GM12878 (cell line): ENCODE measurements around the gene FAM9C. TPM values are rescaled to one million over a fixed set of nuclear protein-coding genes. Genes with fewer than 3 reads are reported as not detected.

ENCODE experiments used
- ASH2L ChIP-seq: fragments of 300-600, 200-600 bp; sonication (generic); IDR thresholded peaks from 2 replicates; pipeline ENCODE4 v1.6.1; 2017; ENCODE audit warnings: low read depth, mild to moderate bottlenecking, borderline replicate concordance
- ATF3 ChIP-seq: IDR thresholded peaks from 2 replicates; pipeline ENCODE4 v1.6.1; 2011; ENCODE audit warnings: low read depth, mild to moderate bottlenecking, low read length, moderate library complexity, borderline replicate concordance; ENCODE audit errors: extremely low read depth
- DPF2 ChIP-seq: fragments of 450-650 bp; IDR thresholded peaks from 2 replicates; pipeline ENCODE4 v1.6.1; 2017; ENCODE audit warnings: mild to moderate bottlenecking
- EZH2 ChIP-seq: IDR thresholded peaks from 2 replicates; pipeline ENCODE4 v1.6.1; 2012; ENCODE audit warnings: low read depth, mild to moderate bottlenecking, control low read depth, inconsistent platforms, low read length, borderline replicate concordance; ENCODE audit not compliant: control insufficient read depth
- HDGF ChIP-seq: fragments of 450-650 bp; IDR thresholded peaks from 2 replicates; pipeline ENCODE4 v1.6.1; 2016; ENCODE audit warnings: antibody characterized with exemption
- IKZF1 ChIP-seq: fragments of 450-650 bp; conservative IDR thresholded peaks from 2 replicates; pipeline ENCODE4 v1.6.1; 2017; ENCODE audit warnings: antibody characterized with exemption, mild to moderate bottlenecking
- IRF4 ChIP-seq: IDR thresholded peaks from 2 replicates; pipeline ENCODE4 v1.6.1; 2011; ENCODE audit warnings: low read depth, low read length
- NBN ChIP-seq: fragments of 450-650 bp; IDR thresholded peaks from 2 replicates; pipeline ENCODE4 v1.6.1; 2016
- PBX3 ChIP-seq: IDR thresholded peaks from 2 replicates; pipeline ENCODE4 v1.6.1; 2011; ENCODE audit warnings: mild to moderate bottlenecking, low read depth, low read length, moderate library complexity; ENCODE audit not compliant: insufficient replicate concordance
- SRF ChIP-seq, 2 experiments: IDR thresholded peaks; 2 replicates each; pipeline ENCODE4 v1.6.1; 2011; ENCODE audit warnings: low read depth in 2 of 2, low read length in 2 of 2, mild to moderate bottlenecking in 1 of 2, moderate library complexity in 1 of 2
- SUPT20H ChIP-seq: IDR thresholded peaks from 2 replicates; pipeline ENCODE4 v1.6.1; 2011; ENCODE audit warnings: low read depth, mild to moderate bottlenecking, low read length, moderate library complexity, borderline replicate concordance; ENCODE audit not compliant: control insufficient read depth
- TAF1 ChIP-seq: IDR thresholded peaks from 2 replicates; pipeline ENCODE4 v1.6.1; 2011; ENCODE audit warnings: mild to moderate bottlenecking, low read depth, low read length, borderline replicate concordance
- TBL1XR1 ChIP-seq: IDR thresholded peaks from 2 replicates; pipeline ENCODE4 v1.6.1; 2012; ENCODE audit warnings: low read depth, low read length, improper control_type of control experiment
- YY1 ChIP-seq: IDR thresholded peaks from 2 replicates; pipeline ENCODE4 v1.6.1; 2011; ENCODE audit warnings: low read depth, mild to moderate bottlenecking, low read length
- ZNF274 ChIP-seq: IDR thresholded peaks from one replicate; pipeline ENCODE4 v1.8.0; 2011; ENCODE audit not compliant: insufficient read length, insufficient read depth
- ZNF687 ChIP-seq: fragments of 450-650 bp; IDR thresholded peaks from 2 replicates; pipeline ENCODE4 v1.6.1; 2017; ENCODE audit warnings: mild to moderate bottlenecking, moderate library complexity
- polyA plus RNA-seq, 11 experiments: library from polyadenylated mRNA; depleted of rRNA in 4 of 11; unstranded in 6 of 11; stranded (reverse) in 5 of 11; fragments of >200 nt; fragmentation: Nextera tagmentation in 4 of 11; fragmentation: Illumina TruSeq in 1 of 11; extraction: Ambion mirVana in 4 of 11; extraction: Trizol in 1 of 11; gene quantifications; 1 replicate in 1 of 11; 2 replicates in 10 of 11; pipeline versions ENCODE4 v1.2.1 to v1.2.3, GENCODE V29; 2011 to 2016; ENCODE audit warnings: inconsistent platforms in 2 of 11, missing spikeins in 2 of 11, low read depth in 1 of 11
- total RNA-seq, 4 experiments: library from RNA; depleted of rRNA in 3 of 4; stranded (reverse); fragments of >200 nt in 3 of 4; fragmentation: Illumina TruSeq in 1 of 4; extraction: Trizol in 1 of 4; gene quantifications; 2 replicates each; pipeline versions ENCODE4 v1.2.1 to v1.2.3, GENCODE V29; 2013 to 2021
- TF ChIP-seq, protein P1 (sequence below), 3 experiments: IDR thresholded peaks in 2 of 3; conservative IDR thresholded peaks in 1 of 3; 2 replicates each; pipeline ENCODE4 v1.5.1; 2011; ENCODE audit warnings: low read depth in 3 of 3, low read length in 3 of 3, mild to moderate bottlenecking in 3 of 3, control low read depth in 2 of 3, moderate library complexity in 2 of 3, inconsistent platforms in 1 of 3, mixed read lengths in 1 of 3; ENCODE audit not compliant: control insufficient read depth in 2 of 3, insufficient read depth in 1 of 3; ENCODE audit errors: extremely low read depth in 1 of 3
- TF ChIP-seq, protein P2 (sequence below): fragments of 450-650 bp; IDR thresholded peaks from 2 replicates; pipeline ENCODE4 v1.6.1; 2017; ENCODE audit warnings: borderline replicate concordance

Gene FAM9C
- total and polyA plus RNA-seq, 10 of the 15 experiments (the other 5 are each of a cell fraction or from before 2014, with no cell fraction given) = 0.01 to 0.03 TPM; not detected in 8

DNA sequence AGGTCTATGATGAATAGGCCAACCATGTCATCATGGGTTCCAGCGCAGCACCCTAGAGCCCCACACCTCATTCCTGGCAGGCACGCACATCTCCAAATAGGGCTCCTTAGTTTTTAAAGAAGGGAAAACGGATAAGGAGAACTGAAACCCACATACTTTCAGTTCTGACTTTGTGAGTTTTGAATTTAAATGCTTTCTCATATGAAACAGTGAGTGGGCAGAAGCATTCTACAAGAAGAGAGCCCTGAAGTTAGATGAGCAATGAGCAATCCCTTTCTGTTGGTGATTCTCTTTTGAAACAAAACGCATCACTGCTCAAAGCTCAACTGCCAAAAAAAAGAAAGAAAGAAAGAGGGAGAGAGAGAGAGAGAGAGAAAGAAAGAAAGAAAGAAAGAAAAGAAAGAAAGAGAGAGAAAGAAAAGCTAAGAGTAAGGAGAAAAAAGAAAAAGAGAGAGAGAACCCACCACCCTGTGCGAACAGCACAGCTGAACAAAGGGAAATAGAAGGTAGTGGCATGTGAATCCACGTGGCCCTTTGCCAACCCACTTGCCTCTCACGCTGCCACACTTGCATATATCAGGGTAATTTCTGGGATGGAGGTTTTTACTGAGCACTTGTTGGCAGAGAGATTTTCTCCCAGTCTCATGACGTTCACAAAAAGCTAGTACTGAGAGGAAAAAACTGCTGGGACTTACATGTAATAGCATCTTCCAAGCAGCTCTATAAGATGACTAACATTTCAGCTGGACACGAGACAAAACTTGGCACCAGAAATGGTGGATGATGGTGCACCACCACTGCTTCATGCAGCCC lies 38.6 kb downstream of the FAM9C start (continued):
- TF ChIP-seq, protein P1, sequence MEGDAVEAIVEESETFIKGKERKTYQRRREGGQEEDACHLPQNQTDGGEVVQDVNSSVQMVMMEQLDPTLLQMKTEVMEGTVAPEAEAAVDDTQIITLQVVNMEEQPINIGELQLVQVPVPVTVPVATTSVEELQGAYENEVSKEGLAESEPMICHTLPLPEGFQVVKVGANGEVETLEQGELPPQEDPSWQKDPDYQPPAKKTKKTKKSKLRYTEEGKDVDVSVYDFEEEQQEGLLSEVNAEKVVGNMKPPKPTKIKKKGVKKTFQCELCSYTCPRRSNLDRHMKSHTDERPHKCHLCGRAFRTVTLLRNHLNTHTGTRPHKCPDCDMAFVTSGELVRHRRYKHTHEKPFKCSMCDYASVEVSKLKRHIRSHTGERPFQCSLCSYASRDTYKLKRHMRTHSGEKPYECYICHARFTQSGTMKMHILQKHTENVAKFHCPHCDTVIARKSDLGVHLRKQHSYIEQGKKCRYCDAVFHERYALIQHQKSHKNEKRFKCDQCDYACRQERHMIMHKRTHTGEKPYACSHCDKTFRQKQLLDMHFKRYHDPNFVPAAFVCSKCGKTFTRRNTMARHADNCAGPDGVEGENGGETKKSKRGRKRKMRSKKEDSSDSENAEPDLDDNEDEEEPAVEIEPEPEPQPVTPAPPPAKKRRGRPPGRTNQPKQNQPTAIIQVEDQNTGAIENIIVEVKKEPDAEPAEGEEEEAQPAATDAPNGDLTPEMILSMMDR (IDR thresholded peaks at IDR 0.05 in 2 of 3, conservative IDR thresholded peaks at IDR 0.05 in 1 of 3; ENCODE audit: control insufficient read depth in 2 of 3, extremely low read depth in 1 of 3, insufficient read depth in 1 of 3, low read depth in 3 of 3, low read length in 3 of 3) = no peak
- TF ChIP-seq ZNF687 (no peak), TBL1XR1 (peak; percentile 73; the same call in 1 of the 2 replicates), ASH2L (no peak), YY1 (peak; percentile 44; the same call in 1 of the 2 replicates), SUPT20H (no peak), IKZF1 (no peak), ATF3 (no peak), HDGF (peak; percentile 79; the same call in 1 of the 2 replicates), NBN (peak; percentile 99), SRF (IDR thresholded peaks at IDR 0.05; ENCODE audit: low read depth in 2 of 2, low read length in 2 of 2) (peak in 1 of 2 experiments; percentile 93; a peak in 2 of 4 replicates), IRF4 (peak; percentile 96), DPF2 (no peak), PBX3 (no peak), TAF1 (no peak), EZH2 (no peak), ZNF274 (no peak)
- TF ChIP-seq, protein P2, sequence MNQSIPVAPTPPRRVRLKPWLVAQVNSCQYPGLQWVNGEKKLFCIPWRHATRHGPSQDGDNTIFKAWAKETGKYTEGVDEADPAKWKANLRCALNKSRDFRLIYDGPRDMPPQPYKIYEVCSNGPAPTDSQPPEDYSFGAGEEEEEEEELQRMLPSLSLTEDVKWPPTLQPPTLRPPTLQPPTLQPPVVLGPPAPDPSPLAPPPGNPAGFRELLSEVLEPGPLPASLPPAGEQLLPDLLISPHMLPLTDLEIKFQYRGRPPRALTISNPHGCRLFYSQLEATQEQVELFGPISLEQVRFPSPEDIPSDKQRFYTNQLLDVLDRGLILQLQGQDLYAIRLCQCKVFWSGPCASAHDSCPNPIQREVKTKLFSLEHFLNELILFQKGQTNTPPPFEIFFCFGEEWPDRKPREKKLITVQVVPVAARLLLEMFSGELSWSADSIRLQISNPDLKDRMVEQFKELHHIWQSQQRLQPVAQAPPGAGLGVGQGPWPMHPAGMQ = no peak
